K562 (cell line): ENCODE results near the gene EIF2S2.

Experiments used
- EZH2 ChIP-seq: IDR thresholded peaks from 2 replicates; pipeline ENCODE4 v1.6.1; 2012; ENCODE audit warnings: low read depth, mild to moderate bottlenecking, inconsistent platforms, low read length, borderline replicate concordance
- FOXP1 ChIP-seq: sonication (generic); formaldehyde crosslinking; IDR thresholded peaks from 2 replicates; pipeline ENCODE4 v1.8.0; 2022; ENCODE audit warnings: mild to moderate bottlenecking, missing genetic modification reagents
- HCFC1 ChIP-seq: IDR thresholded peaks from 2 replicates; pipeline ENCODE4 v1.6.1; 2012; ENCODE audit warnings: low read depth, low read length, improper control_type of control experiment
- HLTF ChIP-seq: fragments of 450-650 bp; IDR thresholded peaks from 2 replicates; pipeline ENCODE4 v1.6.1; 2016
- MTF1 ChIP-seq: fragments of 250-450 bp; sonication (Bioruptor Pico); IDR thresholded peaks from 2 replicates; pipeline ENCODE4 v1.9.0; 2021; ENCODE audit warnings: moderate library complexity, mild to moderate bottlenecking, inconsistent platforms, borderline replicate concordance
- SRF ChIP-seq, 2 experiments: fragments of 250-450, 450-650 bp in 1 of 2; sonication (Bioruptor Pico) in 1 of 2; sonication (generic) in 1 of 2; formaldehyde crosslinking; IDR thresholded peaks; 2 replicates each; pipeline versions ENCODE4 v1.5.0 to v1.5.1; 2020 to 2022; ENCODE audit warnings: mild to moderate bottlenecking in 1 of 2, missing genetic modification reagents in 1 of 2
- ZNF274 ChIP-seq: IDR thresholded peaks from 2 replicates; pipeline ENCODE4 v1.6.1; 2011; ENCODE audit warnings: low read depth, mild to moderate bottlenecking, low read length, moderate library complexity, borderline replicate concordance
- TF ChIP-seq, protein P1 (sequence below): sonication (generic); formaldehyde crosslinking; IDR thresholded peaks from 2 replicates; pipeline ENCODE4 v1.9.0; 2022; ENCODE audit warnings: mild to moderate bottlenecking, missing genetic modification reagents

DNA sequence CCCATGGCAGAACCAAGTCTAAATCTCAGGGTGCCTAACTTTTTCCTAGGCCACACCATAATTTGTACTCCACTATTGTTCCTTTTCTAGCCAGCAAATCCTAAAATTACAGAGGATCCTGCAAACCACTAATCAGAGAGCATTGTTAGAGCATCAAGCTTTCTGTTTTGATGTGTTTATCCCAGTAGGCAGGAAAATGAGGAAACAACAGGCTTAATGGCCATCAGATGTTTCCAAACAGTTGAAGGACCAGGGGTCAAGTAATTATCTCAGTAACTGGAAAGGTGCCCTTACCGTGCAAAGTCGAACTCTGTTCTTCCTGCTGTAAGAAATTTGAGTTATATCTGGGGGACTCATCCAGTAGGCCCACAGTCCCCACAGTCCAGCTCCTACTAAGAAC is 59.6 kb downstream of the EIF2S2 start:
- no peak for TF ChIP-seq FOXP1 (CRISPR knock-in tag)
- TF ChIP-seq MTF1 (CRISPR knock-in tag), result no peak
- TF ChIP-seq, protein P1, sequence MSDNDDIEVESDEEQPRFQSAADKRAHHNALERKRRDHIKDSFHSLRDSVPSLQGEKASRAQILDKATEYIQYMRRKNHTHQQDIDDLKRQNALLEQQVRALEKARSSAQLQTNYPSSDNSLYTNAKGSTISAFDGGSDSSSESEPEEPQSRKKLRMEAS, result no peak
- no peak for TF ChIP-seq SRF (CRISPR knock-in tag; IDR thresholded peaks at IDR 0.05)
- no peak for TF ChIP-seq HLTF
- TF ChIP-seq EZH2, result no peak
- no peak for TF ChIP-seq HCFC1
- no peak for TF ChIP-seq ZNF274
